GM10847 (cell line): ENCODE measurements around the gene ASCL3.

ENCODE experiments used
- POLR2A ChIP-seq: IDR thresholded peaks from 2 replicates; pipeline ENCODE4 v1.6.1; 2011; ENCODE audit not compliant: insufficient read length; ENCODE audit errors: extremely low read depth

ASCL3 gene

DNA sequence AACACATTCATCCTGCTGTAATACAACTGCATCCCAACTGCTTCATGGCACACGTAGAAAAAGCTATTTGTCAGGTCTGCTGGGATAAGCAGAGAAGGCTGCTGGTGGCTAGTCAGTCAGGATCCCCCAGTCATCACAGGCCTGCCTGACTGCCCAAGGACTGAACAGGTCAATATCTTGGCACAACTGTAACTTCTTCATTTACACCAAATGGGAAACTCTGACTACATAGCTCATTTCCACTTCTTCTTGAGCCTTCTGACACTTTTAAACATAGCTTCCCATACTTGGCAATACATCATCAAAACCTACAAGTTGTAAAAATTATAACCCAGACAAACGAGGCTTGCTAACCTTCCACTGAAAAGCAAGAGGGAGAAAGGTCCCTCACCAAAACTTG, 18.6 kb upstream of the ASCL3 start:
- TF ChIP-seq POLR2A = no peak

DNA sequence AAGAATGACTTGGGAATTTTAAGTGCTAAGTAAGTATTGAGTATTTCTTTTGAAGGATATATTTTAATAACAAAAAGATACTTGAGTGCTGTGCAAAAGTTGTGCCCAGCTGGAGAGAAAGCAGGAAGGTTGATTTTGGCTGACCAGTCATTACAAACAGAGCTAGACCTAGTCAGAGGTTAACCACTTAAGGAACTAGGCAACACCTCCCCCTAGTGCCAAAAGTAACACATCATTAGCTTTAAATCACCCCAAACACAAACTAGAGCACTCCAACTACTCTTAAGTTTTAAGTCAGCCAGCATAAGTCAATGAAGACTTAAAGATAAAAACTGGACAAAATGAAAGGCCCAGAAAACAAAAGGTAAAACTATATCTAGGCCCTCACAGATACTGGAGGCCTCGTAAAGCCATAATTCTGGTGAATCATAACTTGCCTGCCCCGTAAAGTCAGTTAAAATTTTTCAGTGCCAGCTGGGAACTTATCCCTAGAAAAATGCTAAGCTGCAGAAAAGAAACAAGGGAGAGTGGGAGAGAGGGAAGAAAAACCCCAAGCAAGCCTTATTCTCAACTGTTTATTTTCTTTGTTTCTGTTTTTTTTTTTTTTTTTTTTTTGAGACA, 16.8 kb upstream of the ASCL3 start:
- no peak for TF ChIP-seq POLR2A

DNA sequence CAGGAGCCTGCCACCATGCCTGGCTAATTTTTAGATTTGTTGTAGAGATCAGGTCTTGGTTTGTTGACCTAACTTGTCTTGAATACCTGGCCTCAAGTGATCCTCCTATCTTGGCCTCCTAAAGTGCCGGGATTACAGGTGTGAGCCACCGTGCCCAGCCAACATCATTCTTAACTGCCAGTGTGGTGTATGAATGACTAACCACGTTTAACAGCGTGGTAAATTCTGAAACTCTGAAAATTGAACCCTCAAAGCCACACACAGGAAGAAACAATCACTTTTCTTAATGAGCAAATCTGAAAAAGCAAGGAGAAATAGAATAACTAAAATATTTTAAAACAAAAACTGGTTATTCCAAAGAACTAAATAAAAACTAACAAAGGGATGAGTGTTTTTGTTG, 14.0 kb upstream of the ASCL3 start:
- TF ChIP-seq POLR2A = no peak

DNA sequence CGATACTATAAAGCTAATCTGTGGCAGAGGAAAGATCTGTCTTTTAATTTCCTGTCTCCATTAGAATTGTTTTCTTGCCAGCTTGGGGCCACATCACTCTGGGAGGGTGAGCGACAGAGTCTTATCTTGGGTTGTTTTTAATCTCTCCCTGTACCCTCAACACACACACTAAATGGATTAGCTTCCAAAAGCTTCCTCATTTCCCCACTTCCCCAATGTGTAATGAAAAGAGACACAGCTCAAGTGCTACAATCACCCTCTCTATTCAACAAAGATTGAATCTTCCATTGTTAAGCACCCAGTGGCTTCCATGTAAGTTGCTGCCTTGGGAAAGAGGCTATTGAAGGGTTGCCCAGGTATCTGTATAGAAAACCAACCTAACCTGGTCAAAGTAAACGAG, 6.1 kb upstream of the ASCL3 start:
- no peak for TF ChIP-seq POLR2A

DNA sequence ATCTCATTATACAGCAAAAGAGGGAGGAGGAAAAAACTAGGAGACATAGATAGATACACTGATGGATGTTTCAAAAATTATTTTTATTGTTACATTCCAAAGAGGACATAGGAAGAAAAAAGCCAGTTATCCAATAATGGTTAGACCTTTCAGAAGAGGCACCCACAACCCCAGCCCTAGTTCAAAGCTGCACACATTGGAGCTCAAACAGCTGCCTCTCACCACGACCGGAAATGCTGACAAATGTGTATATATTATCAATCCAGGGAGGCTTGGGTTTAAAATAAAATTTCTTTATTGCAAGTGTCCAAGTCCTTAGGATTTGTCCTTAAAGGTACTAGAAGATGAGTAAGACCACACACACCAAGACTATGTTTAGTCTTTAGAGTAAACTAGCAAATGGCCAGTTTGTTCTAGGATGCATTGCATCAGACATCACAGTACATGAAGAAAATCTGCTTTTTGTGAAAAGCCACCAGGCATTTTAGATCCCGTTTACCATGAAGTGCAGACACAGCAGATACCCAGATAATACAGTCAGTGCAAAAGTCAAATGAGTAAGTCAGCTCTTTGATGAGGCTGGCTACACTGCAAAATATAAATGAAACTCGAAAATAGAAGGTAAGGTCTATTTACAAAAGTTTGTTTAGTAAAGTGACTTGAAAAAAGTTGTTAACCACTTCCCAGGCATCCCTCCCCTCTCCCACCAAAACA, 4.6 kb upstream of the ASCL3 start:
- no peak for TF ChIP-seq POLR2A

DNA sequence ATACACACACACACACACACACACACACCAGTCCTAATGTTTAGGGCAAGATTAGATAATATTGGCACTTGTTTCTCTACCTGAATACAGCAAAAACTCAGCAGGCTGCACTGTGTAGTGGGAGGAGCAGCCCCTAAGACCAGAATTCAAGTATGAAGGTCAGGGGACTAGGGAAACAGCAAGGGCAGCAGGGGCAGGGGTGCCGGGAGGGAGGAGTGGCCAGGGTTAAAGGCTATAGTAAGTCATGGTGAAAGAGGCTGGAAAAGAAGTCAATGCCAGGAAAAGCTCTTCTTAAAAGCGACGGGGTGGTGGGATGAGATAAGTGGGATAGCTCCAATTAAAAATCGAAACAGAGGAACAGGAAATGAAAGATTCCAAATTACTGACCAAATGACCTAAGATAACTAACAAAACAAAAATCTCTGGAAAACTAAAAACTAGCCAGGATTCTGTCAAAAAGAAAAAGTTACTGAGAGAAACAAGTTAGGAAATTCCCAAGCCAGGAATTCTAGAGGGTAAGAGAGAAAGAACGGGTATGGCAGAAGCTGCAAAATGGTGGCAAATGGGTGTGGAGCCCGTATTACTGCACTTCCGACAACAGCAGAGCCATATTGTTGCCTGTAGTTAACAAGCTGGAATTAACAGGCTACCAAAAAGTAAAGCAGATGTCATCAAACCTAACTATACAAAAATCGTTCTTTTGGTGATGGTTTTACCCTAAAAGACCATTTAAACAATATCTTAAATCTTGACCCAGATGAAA, 1.3 kb downstream of the ASCL3 start:
- no peak for TF ChIP-seq POLR2A

DNA sequence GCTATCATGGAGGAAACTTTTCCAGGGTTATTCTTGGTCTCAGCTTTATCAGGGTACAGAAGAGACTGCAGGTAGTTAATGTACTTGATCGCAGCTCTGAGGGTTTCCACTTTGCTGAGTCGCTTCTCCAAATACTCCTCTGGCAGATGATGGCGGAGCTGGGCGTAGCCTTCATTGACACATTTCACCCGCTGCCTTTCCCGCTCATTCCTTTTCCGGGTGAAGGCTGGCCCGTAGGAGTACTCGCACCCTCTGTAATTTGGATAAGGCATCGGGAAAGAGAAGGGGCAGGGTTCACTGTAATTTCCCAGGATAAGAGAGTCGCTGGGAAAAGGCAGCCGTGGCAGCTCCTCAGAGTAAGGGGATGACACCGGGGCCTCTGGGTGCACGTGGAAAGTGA, 5.2 kb downstream of the ASCL3 start:
- TF ChIP-seq POLR2A = no peak

DNA sequence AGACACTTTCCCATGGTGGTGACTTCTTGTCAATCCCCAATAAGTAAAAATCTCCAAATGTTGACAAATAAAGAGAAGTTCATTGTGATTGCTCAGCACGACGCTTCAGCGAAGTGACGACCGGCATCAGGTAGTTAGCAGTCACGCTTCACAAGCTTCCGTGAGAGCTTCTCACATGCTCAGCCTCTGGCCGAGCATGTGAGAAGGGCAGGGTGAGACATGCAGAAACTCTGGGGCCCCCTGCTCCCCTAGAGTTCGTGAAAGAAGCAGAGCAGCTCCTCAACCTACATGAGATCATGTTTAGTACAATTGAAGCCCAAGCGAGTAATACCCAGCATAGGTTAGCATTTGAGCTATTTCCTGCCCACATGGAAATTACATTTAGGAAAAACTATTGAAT, 5.7 kb downstream of the ASCL3 start:
- no peak for TF ChIP-seq POLR2A

DNA sequence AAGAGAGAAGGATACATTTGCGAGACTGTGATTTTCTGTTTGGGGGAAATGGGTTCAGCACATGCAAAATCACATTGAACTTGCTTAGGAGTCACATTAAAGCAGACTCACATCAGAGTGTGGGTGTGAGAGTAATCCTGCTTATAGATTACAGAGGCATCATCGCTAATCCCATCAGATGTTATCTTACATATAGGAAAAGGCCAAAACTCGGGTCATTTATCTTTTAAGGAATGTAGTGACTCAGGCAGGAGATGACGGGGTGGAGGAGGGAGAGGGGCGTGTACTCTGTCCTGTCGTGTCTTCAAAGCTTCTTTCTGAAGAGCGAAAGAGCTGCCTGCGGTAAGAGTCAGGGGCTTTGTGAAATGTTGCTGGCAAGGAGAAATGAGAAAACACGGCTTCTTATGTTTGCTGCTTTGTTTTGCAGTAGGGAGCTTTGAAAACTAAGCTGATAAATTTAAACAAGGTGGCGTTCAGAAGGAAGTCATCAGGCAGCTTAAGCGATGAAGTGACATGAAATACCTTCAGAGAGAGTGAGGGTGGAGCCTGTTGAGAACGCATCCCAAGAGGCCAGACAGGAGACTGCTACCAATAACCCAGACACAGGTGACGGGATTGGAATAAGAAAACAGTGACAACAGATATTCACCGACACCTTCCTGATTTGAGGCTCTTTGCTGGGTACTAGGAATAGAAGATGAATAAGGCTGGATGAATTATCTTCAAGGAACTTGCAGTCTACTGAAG, 7.9 kb downstream of the ASCL3 start:
- no peak for TF ChIP-seq POLR2A

DNA sequence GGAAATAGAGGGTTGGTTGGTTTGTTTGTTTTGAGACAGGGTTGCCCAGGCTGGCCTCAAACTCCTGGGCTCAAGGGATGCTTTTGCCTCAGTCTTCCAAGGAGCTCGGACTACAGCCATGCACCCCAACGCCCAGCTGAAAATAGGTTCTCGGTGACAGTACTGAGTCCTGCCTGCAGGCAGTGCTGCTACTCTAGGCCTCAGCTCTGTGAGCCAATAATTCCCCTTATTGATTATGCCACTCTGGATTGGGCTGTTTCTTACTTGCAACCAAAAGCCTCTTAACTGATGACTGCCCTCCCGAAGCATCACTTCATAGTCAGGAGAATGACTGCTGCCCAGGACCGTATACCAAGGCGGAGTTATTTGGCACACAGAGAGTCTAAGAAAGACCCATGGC, 8.9 kb downstream of the ASCL3 start:
- no peak for TF ChIP-seq POLR2A

DNA sequence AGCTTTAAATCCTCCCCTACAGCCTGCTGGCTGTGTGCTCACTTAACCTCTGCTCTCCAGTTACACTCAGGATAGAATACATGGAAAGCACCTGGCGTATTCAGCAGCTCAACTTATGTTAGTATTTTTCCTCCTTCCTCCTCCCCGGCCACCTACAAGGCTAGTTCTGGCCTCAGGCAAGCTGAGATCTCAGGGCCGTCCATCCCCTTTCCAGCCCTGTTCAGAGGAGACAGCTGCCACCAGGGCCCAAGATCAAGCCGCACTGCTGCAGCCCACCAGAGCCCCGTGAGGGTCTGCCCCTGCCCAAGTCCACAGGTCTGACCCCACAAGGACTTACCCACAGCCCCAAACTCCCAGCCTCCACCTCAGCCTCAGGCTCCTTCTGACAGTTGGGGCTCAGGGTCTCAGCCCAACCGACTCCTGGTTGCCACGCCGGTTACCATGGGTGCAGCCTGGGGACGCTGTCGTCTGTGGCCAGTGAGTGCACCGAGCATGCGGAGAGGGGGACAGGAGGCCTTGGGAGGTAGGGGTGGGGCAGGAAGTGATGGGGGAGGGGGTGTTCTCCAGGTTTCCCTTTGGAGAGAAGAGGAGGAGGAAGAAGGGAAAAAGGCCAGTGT, 10.1 kb downstream of the ASCL3 start, which contains the start of gene C11orf16:
TSS of gene C11orf16 (minus strand) at position 384 of the 617 bp plus-strand sequence. CDS start 639 bp downstream, outside the sequence.
- TF ChIP-seq POLR2A = no peak

DNA sequence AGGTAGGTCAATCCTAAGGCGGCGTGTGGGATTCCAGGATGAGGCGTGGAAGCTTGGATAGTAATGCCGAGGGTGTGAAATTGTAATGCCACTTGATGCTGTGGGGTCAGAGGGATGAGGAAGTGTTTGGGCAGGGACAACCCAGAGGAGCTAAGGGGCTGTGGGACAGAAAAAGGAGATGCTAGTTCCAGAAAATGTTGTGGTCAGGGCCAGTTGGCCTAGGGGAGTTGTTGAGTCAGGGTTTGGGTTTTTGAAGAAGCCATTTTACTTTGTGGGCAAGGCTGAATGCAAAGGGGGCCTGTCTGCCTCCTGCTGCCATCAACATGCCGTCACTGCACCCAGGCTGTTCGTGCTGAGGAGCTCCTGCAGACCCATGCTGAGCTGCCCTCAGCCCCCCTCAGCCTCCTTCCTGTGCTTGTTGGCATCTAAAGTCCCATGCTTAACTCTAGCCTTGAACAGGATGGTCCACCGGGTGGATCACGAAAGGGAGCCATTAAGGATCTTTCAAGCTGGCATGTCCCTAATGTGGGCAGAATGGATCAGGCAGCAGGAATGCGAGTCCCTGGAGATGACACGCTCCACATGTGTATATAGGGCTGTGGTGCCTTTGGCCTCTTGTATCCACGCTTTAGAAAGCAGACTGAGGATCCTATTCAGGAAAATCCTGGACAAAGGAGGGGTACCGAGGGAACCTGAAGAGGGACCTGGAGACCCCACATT, 12.2 kb downstream of the ASCL3 start:
- TF ChIP-seq POLR2A = no peak

DNA sequence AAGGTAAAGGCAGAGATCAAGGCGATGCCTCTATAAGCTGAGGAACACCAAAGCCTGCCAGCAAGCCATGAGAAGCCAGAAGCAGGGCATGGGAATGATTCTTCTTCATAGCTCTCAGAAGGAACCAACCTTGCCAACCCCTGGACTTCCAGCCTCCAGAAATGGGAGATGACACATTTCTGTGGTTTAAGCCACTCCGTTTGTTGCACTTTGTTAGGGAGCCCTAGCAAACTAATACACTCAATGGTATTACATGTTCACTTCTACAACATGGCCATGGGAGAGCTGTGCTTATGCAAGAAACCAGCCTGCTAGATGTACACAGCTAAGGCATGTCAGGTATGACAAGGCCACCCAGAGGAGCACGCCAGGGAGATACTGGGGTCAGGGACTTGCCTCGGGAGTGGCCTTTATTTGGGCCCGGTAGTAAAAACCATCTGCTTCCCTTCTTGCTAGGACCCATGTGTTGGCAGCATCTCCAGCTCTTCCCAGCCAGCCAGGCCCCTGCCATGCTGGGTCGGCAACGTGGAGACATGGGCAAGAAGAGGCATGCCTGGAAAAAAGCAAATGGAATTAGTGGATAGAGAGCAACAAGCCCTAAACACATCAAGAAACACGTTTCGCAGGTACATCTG, 13.7 kb downstream of the ASCL3 start:
- TF ChIP-seq POLR2A = no peak

DNA sequence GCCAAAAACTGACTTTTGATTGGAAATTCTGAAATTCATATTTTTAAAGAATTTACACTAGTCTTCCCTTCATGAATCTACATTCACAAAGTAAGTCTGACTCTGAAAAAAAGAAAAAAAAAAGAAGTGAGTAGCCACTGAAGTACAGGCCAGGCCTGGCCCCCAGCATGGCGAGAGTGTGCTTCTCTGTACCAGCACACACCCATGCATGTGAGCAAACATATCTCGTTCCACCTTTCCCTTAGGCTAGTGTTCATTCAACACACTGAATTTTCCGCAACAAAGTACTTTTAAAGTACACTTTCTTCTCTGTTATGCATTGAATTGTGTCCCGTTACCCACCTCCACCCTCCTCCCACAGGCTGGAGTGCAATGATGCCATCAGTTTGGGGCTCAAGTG, 14.6 kb downstream of the ASCL3 start:
- no peak for TF ChIP-seq POLR2A

DNA sequence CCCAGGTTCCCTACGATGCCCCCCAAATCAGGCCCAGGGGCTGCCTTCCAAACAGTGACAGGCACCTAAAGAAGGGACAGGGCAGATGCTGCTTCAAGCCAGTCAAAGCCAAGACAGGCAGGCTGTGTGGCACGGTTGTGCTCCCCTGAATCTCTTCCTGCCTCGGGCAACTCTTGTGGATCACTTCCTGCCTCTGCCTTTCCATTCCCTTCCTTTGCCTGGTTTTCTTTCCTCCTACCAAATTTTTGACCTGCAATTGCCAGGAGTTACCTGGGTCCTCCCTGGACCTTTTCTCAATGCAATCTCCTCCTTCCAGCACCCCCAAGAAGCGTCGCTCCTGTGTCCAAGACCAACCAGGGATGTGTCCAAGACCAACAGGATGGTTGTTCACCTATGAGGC, 15.6 kb downstream of the ASCL3 start:
- TF ChIP-seq POLR2A = no peak

DNA sequence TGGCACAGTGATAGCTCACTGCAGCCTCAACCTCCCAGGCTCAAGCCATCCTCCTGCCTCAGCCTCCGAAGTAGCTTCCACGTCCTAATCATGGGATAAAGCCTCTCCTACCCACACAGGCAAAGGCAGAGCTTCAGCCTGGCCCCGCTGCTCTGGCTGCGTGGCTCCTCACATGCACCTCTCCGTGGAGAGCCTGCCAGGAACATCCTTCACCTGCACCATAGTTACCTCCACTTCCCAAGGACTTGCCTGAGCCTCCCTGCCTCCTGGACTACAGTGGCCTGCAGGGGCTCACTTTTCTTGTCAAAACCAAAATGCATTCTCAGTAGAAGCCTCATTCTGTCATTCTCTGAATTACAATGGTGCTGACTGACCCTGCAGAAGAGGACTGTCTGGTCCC, 16.6 kb downstream of the ASCL3 start:
- TF ChIP-seq POLR2A = no peak
